NT2/D1 (cell line): Measurements from ENCODE around the gene SPTLC1.

Source experiments
- YY1 ChIP-seq: IDR thresholded peaks from 2 replicates; pipeline ENCODE4 v1.6.1; 2011; ENCODE audit not compliant: insufficient read length, insufficient read depth
- ZNF274 ChIP-seq: IDR thresholded peaks from 2 replicates; pipeline ENCODE4 v1.6.1; 2011; ENCODE audit warnings: mild to moderate bottlenecking, low read depth, low read length

DNA sequence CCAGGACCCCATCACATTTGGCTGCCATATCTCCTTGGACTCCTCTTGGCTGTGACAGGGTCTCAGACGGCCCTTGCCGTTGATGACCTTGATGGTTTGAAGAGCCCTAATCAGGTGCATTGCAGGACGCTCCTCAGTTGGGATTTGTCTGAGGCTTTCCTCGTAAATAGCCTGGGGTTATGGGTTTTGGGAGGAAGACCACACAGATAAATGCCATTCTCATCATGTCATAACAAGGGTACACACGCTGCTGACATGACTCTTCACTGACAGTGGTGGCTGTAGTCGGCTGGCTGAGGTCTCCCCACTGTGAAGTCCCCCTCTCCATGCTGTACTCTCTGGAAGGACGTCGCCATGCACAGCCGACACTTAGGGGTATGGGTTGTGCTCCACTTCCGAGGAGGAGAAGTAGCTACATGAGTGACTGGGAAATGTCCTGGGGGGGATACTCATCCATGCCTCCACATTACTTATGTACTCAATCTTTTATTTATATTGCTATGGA, 42.9 kb upstream of the SPTLC1 start:
- no peak for TF ChIP-seq ZNF274
- no peak for TF ChIP-seq YY1
